ENCODE measurements around the gene SF3A1. TPM values are rescaled to one million over a fixed set of nuclear protein-coding genes. Genes with fewer than 3 reads are reported as not detected.

SF3A1 gene
- total RNA-seq, 4 donors from 2014 or later, result 29.1 to 94.2 (median 63.3) TPM

DNA sequence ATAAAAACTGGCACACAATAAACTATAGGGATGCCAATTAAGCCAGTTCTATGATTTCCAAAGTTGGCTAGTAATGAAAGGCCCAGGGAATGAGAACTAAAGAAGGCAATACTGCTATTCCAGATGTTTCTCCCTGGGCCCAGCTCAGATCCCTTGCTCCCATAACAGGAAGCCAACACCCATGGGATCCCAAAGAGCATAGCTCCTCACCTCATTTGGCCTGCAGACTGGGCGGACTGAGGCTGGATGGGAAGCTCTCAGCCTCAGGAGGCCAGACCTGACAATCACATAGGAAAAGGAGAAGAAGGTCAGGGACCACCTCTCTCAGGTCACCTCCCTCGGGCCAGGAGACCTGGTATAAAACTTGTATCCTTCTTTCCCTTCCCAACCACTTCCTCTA, 35.2 kb downstream of the SF3A1 start:
- Histone ChIP-seq H3K36me3 (peaks cover 0 to 57% (median 4%) of the 10 kb centered on the region in 3 donors), H3K4me3 (no peak overlapping the region), H3K9me3 (no peaks in the 10 kb centered on the region), H3K27ac (peak overlapping the region; percentile 27 to 94 (median 72)), H3K27me3 (no peaks in the 10 kb centered on the region), H3K4me1 (peaks cover 64 to 96% (median 80%) of the 10 kb centered on the region in 3 donors)
- intact Hi-C loops (cut with DNase I), result no loop called here
- WGBS, 2 donors, result 53 to 82% methylated on average over 1 to 2 of the region's 2 CpGs
- DNase-seq, result no peak
- TF ChIP-seq, protein P1, sequence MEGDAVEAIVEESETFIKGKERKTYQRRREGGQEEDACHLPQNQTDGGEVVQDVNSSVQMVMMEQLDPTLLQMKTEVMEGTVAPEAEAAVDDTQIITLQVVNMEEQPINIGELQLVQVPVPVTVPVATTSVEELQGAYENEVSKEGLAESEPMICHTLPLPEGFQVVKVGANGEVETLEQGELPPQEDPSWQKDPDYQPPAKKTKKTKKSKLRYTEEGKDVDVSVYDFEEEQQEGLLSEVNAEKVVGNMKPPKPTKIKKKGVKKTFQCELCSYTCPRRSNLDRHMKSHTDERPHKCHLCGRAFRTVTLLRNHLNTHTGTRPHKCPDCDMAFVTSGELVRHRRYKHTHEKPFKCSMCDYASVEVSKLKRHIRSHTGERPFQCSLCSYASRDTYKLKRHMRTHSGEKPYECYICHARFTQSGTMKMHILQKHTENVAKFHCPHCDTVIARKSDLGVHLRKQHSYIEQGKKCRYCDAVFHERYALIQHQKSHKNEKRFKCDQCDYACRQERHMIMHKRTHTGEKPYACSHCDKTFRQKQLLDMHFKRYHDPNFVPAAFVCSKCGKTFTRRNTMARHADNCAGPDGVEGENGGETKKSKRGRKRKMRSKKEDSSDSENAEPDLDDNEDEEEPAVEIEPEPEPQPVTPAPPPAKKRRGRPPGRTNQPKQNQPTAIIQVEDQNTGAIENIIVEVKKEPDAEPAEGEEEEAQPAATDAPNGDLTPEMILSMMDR (IDR thresholded peaks at IDR 0.05), result no peak

DNA sequence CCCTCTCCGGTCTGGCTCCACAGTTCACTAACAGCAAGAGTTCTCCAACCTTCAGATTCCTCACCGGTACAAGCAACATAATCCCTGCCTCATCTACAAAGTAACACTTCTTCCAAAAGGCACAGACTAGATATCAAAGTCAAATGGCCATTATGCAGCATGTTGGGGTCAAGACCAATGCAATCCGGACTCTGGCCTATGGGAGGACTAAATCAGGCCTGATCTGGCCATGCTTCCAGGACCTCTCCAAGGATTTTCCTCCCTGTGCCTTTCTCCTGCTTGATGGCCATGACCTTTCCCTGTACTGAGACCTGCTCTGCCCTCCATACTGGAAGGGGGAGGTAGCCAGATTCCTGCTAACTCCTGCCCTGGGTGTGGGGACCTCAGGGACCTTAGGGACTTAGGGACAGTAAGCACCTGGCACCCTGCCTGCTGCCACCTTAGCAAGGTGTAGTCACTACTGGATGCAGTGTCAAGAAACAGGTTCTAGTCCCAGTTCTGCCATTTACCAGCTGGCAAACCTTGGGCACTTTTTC, 36.6 kb downstream of the SF3A1 start:
- Histone ChIP-seq H3K36me3 (peaks cover 0 to 70% (median 4%) of the 10 kb centered on the region in 3 donors), H3K4me1 (peaks cover 65 to 100% (median 94%) of the 10 kb centered on the region in 3 donors), H3K27me3 (no peaks in the 10 kb centered on the region), H3K9me3 (no peaks in the 10 kb centered on the region), H3K27ac (peak overlapping the region in 3 of 4 donors; percentile 17 to 94 (median 76)), H3K4me3 (no peak overlapping the region)
- no peak for TF ChIP-seq POLR2A (IDR thresholded peaks at IDR 0.05)
- TF ChIP-seq, protein P1 (IDR thresholded peaks at IDR 0.05), result no peak
- intact Hi-C loops (cut with DNase I), result no loop called here
- DNase-seq, result no peak
- WGBS, 2 donors, result 90 to 97% methylated on average over 3 of the region's 3 CpGs

DNA sequence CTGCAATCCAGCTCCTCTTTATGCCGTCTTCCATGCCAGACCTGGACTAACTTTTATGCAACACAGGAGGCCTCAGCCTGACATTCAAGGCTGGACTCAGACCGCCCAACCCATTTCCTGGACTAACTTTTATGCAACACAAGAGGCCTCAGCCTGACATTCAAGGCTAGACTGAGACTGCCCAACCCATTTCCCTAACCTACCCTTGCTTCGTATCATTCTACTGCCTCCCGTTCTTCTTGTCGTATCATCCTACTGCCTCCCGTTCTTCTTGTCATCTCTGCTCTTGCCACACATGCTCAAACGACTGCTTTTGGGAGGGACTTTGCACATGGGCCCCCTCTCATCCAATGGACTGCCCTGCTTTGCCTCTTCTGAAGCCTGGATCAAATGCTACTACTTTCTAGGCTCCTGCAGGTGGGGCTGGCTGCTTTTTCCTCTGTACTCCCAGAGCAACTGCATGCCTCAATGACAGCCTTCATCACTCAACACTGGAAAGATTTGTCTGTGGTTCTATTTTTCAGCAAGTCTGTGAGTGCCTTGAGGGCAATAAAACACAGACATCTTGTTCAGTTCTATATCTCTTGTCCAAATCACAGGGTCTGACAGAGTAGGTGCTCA, 37.8 kb downstream of the SF3A1 start:
- no peak overlapping the region for H3K4me3 ChIP-seq
- WGBS, 2 donors, result 68 to 71% methylated on average over 7 of the region's 7 CpGs
- peaks cover 59 to 100% (median 93%) of the 10 kb centered on the region in 3 donors for H3K4me1 ChIP-seq
- peak overlapping the region; percentile 11 to 94 (median 46) for H3K27ac ChIP-seq
- no peaks in the 10 kb centered on the region for H3K27me3 ChIP-seq
- no peak for TF ChIP-seq POLR2A (IDR thresholded peaks at IDR 0.05)
- TF ChIP-seq, protein P1 (IDR thresholded peaks at IDR 0.05), result no peak
- intact Hi-C loops (cut with DNase I), result no loop called here
- H3K9me3 ChIP-seq, result no peaks in the 10 kb centered on the region
- DNase-seq, result no peak
- H3K36me3 ChIP-seq, result peaks cover 0 to 75% (median 4%) of the 10 kb centered on the region in 3 donors

- H3K27me3 ChIP-seq, result no peaks in the 10 kb centered on the region
- peak overlapping the region in 3 of 4 donors; percentile 17 to 94 (median 76) for H3K27ac ChIP-seq
- DNase-seq, result no peak
- H3K9me3 ChIP-seq, result no peaks in the 10 kb centered on the region
- H3K4me3 ChIP-seq, result no peak overlapping the region
- H3K4me1 ChIP-seq, result peaks cover 58 to 100% (median 92%) of the 10 kb centered on the region in 3 donors
- intact Hi-C loops (cut with DNase I), result no loop called here
- TF ChIP-seq, protein P1 (IDR thresholded peaks at IDR 0.05), result no peak
- TF ChIP-seq POLR2A (IDR thresholded peaks at IDR 0.05), result no peak
- 88 to 100% methylated on average over 1 of the region's 1 CpG for WGBS, 2 donors
- H3K36me3 ChIP-seq, result peaks cover 0 to 65% (median 4%) of the 10 kb centered on the region in 3 donors
Observed at GRCh38 chr22:30317778-30318177, 38.9 kb downstream of the SF3A1 start.

GRCh38 chr22:30315962-30316576, 40.6 kb downstream of the SF3A1 start:
- no peaks in the 10 kb centered on the region for H3K27me3 ChIP-seq
- H3K9me3 ChIP-seq, result no peaks in the 10 kb centered on the region
- peak overlapping the region in 3 of 4 donors; percentile 0 to 99 (median 94) for H3K27ac ChIP-seq
- peaks cover 63 to 100% (median 94%) of the 10 kb centered on the region in 3 donors for H3K4me1 ChIP-seq
- WGBS, 2 donors, result 68 to 77% methylated on average over 2 of the region's 2 CpGs
- intact Hi-C loops (cut with DNase I), result no loop called here
- no peak for TF ChIP-seq POLR2A (IDR thresholded peaks at IDR 0.05)
- TF ChIP-seq, protein P1 (IDR thresholded peaks at IDR 0.05), result no peak
- H3K4me3 ChIP-seq, result no peak overlapping the region
- DNase-seq, result no peak
- H3K36me3 ChIP-seq, result peaks cover 0 to 63% (median under 1%) of the 10 kb centered on the region in 3 donors

Measured in esophagus squamous epithelium (tissue), 5 donors.